IPS-18a (cell line): ENCODE results near the gene ANKS1B.

Experiments used
- H3K27ac ChIP-seq: one replicate; pipeline ENCODE4 v1.5.1; 2013; ENCODE audit warnings: low read length
- H3K27me3 ChIP-seq: one replicate; pipeline ENCODE4 v1.6.1; 2013; ENCODE audit warnings: mild to moderate bottlenecking, low read length; ENCODE audit not compliant: control insufficient read depth, insufficient read depth
- H3K36me3 ChIP-seq: one replicate; pipeline ENCODE4 v1.6.1; 2013; ENCODE audit warnings: low read depth, low read length; ENCODE audit not compliant: control insufficient read depth
- H3K4me1 ChIP-seq: one replicate; pipeline ENCODE4 v1.6.1; 2013; ENCODE audit warnings: low read depth, low read length; ENCODE audit not compliant: control insufficient read depth
- H3K4me3 ChIP-seq: one replicate; pipeline ENCODE4 v1.5.1; 2013; ENCODE audit warnings: low read length
- H3K9ac ChIP-seq: one replicate; pipeline ENCODE4 v1.6.1; 2013; ENCODE audit warnings: mild to moderate bottlenecking, low read length, moderate library complexity
- H3K9me3 ChIP-seq: one replicate; pipeline ENCODE4 v1.6.1; 2013; ENCODE audit warnings: low read depth, low read length; ENCODE audit not compliant: control insufficient read depth

The ANKS1B gene

GRCh38 chr12:99278899-99279298 lies 705.8 kb downstream of the ANKS1B start:
- Histone ChIP-seq H3K9me3 (no peaks in the 10 kb centered on the region), H3K27ac (no peak overlapping the region), H3K4me3 (no peak overlapping the region), H3K4me1 (no peaks in the 10 kb centered on the region), H3K27me3 (no peaks in the 10 kb centered on the region), H3K9ac (no peak overlapping the region), H3K36me3 (no peaks in the 10 kb centered on the region)

GRCh38 chr12:99277591-99278379 lies 707.0 kb downstream of the ANKS1B start:
- Histone ChIP-seq H3K9me3 (no peaks in the 10 kb centered on the region), H3K36me3 (no peaks in the 10 kb centered on the region), H3K27ac (no peak overlapping the region), H3K9ac (no peak overlapping the region), H3K4me1 (no peaks in the 10 kb centered on the region), H3K4me3 (no peak overlapping the region), H3K27me3 (no peaks in the 10 kb centered on the region)

GRCh38 chr12:99271071-99271470 lies 713.7 kb downstream of the ANKS1B start:
- H3K27ac ChIP-seq, result no peak overlapping the region
- no peak overlapping the region for H3K4me3 ChIP-seq
- H3K4me1 ChIP-seq, result no peaks in the 10 kb centered on the region
- H3K9ac ChIP-seq, result no peak overlapping the region
- H3K9me3 ChIP-seq, result no peaks in the 10 kb centered on the region
- H3K36me3 ChIP-seq, result no peaks in the 10 kb centered on the region
- H3K27me3 ChIP-seq, result no peaks in the 10 kb centered on the region

- no peaks in the 10 kb centered on the region for H3K27me3 ChIP-seq
- no peak overlapping the region for H3K4me3 ChIP-seq
- H3K9me3 ChIP-seq, result no peaks in the 10 kb centered on the region
- no peak overlapping the region for H3K9ac ChIP-seq
- H3K4me1 ChIP-seq, result no peaks in the 10 kb centered on the region
- H3K27ac ChIP-seq, result no peak overlapping the region
- H3K36me3 ChIP-seq, result no peaks in the 10 kb centered on the region
These were observed 717.7 kb downstream of the ANKS1B start for GRCh38 chr12:99267038-99267437.

DNA sequence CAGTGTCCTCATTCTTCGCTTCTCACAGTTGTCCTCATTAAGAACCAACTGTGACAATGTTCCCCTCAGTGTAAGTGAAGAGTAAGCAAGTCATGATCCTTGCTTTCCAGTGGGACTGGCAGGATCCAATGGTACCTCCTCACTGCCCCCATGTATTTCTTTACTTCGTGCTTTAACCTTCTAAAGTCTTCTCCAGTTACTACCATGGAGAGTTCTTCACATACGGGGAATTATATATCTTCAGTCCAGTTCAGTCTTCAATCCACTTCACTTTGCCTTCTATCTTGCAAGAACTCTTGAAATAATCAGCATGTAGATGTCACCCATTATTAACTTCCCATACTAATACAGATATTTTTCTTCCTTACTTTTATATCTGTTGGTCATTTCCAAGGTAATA lies 719.1 kb downstream of the ANKS1B start:
- Histone ChIP-seq H3K27ac (no peak overlapping the region), H3K4me3 (no peak overlapping the region)

GRCh38 chr12:99261256-99261655 lies 723.5 kb downstream of the ANKS1B start:
- Histone ChIP-seq H3K9ac (no peak overlapping the region), H3K4me3 (no peak overlapping the region), H3K27ac (no peak overlapping the region), H3K36me3 (no peaks in the 10 kb centered on the region), H3K27me3 (no peaks in the 10 kb centered on the region), H3K9me3 (no peaks in the 10 kb centered on the region), H3K4me1 (no peaks in the 10 kb centered on the region)

More for the DNA sequence above, 719.1 kb downstream of the ANKS1B start:
- Histone ChIP-seq H3K9me3 (no peaks in the 10 kb centered on the region), H3K36me3 (no peaks in the 10 kb centered on the region), H3K4me1 (no peaks in the 10 kb centered on the region), H3K27me3 (no peaks in the 10 kb centered on the region), H3K9ac (no peak overlapping the region)

- Histone ChIP-seq H3K27ac (no peak overlapping the region), H3K27me3 (no peaks in the 10 kb centered on the region), H3K9me3 (no peaks in the 10 kb centered on the region), H3K4me1 (no peaks in the 10 kb centered on the region), H3K4me3 (no peak overlapping the region), H3K9ac (no peak overlapping the region), H3K36me3 (no peaks in the 10 kb centered on the region)
These were observed 724.2 kb downstream of the ANKS1B start for GRCh38 chr12:99260456-99260996.

DNA sequence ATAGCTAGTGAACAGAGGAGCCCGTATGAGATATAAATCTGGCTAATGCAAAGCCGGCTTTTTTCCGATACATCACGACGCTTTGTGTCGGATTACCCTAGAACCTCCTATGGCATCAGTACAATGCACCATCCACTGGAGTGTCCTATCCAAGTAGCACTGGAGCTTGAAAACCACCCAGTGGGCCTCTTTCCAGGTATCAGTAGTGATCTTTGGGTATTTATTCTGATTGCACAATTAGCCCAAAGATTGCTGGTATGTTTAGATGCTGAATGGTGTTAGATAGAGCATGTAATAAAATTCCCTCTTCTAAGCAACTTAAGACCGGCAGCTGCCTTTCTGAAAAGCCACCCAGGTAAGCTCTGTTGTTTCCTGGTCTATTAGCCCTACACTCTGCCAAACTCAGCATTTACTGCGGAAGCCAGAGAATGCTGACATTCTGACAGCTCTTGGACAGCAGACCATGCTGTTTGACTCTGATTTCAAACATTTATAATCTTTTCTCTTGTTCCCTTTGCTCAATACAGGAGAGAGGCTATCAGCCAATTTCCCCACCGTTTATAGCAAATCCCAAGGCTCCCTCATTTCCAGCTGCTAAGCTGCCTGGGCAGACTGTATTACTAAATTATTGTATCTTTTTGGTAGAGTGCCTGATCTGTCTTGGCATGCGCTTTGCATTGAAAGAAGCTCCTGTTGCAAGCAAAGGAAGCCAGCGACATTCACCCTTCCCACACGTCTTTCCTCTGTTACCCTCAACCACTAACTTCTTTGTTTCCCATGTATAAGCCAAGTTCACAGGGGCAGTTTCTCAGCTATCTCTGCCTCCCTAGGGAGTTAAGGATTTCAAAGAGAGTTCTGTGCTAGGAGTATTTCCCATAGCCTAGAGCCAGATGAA lies 725.4 kb downstream of the ANKS1B start:
- H3K36me3 ChIP-seq, result no peaks in the 10 kb centered on the region

DNA sequence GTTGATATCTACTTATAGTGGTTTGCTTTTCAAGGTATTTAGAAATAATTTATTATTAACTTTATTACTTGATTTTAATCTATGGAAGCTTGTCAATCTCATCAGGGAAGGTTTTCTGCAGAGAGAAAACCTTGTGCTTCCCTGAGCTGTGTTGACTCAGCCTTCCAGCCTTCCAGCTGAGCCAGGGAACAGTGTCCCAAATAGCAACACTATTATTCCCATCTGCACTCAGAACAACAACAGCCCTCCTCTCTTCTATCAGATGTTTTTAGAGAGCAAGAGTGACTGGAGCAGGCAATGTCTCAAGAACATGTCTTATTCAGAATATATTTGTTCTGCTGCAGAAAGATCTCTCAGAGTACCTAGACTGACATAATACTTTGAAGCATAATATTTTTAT lies 727.1 kb downstream of the ANKS1B start:
- H3K9ac ChIP-seq, result no peak overlapping the region
- H3K36me3 ChIP-seq, result no peaks in the 10 kb centered on the region
- H3K27me3 ChIP-seq, result no peaks in the 10 kb centered on the region
- no peaks in the 10 kb centered on the region for H3K4me1 ChIP-seq
- no peak overlapping the region for H3K27ac ChIP-seq
- H3K4me3 ChIP-seq, result no peak overlapping the region
- H3K9me3 ChIP-seq, result no peaks in the 10 kb centered on the region

More for the DNA sequence above, 725.4 kb downstream of the ANKS1B start:
- H3K27ac ChIP-seq, result no peak overlapping the region
- H3K27me3 ChIP-seq, result no peaks in the 10 kb centered on the region
- H3K4me3 ChIP-seq, result no peak overlapping the region
- no peaks in the 10 kb centered on the region for H3K4me1 ChIP-seq
- H3K9ac ChIP-seq, result no peak overlapping the region
- no peaks in the 10 kb centered on the region for H3K9me3 ChIP-seq

DNA sequence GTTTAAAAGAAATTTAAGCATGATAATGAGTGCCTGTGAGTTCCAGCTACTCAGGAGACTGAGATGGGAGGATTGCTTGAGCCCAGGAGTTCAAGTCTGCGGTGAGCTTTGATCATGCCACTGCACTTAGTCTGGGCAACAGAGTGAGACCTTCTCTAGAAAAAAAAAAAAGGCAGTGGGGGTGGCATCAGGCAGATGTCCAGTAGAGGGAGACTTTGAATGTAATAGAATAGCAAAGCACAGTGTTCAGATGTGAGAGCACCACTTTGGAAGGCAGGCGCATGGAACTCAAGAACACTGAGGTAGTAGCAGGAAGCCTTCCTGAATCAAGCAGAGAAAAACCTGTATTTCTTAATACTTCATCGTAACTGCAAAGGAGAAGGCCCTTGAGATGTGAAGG lies 731.7 kb downstream of the ANKS1B start:
- Histone ChIP-seq H3K27ac (no peak overlapping the region), H3K27me3 (no peaks in the 10 kb centered on the region), H3K9ac (no peak overlapping the region), H3K4me3 (no peak overlapping the region), H3K9me3 (no peaks in the 10 kb centered on the region), H3K4me1 (peaks cover 25% of the 10 kb centered on the region), H3K36me3 (no peaks in the 10 kb centered on the region)

DNA sequence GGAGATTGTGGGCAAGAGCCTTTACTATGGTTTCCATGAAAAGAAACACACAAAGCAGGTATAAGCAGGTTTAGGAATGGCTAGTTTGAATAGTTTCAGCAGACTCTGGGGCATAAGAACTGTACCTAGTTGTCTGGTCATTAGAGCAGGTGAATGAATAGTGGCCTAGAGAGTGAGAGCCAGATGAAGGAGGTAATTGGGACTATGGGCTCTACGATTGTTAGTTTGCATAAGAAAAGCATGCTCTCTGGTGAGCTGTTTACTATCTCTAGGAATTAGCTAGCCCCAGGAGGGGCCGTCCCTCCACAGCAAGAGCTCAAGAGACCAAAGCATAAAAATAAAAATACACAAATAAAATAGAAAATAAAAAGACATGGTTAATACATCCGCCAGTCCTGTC lies 734.6 kb downstream of the ANKS1B start:
- H3K27me3 ChIP-seq, result no peaks in the 10 kb centered on the region
- no peaks in the 10 kb centered on the region for H3K36me3 ChIP-seq
- no peaks in the 10 kb centered on the region for H3K9me3 ChIP-seq
- H3K4me3 ChIP-seq, result no peak overlapping the region
- peaks cover 25% of the 10 kb centered on the region for H3K4me1 ChIP-seq
- H3K9ac ChIP-seq, result no peak overlapping the region
- H3K27ac ChIP-seq, result no peak overlapping the region
